Activated naive CD4-positive, alpha-beta T cell treated with Interleukin-2 at 50 U/mL for 16 hours (primary cell): ENCODE measurements around the gene ERI3.

Source experiments
- DNase-seq: peaks from one replicate; pipeline ENCODE4 v3.0.0-alpha.2; 2020

Gene ERI3

GRCh38 chr1:44348061-44348485, 7.0 kb downstream of the ERI3 start:
- DNase-seq = no peak

GRCh38 chr1:44347280-44347679, 7.8 kb downstream of the ERI3 start:
- DNase-seq = no peak

- no peak for DNase-seq
These were observed 8.2 kb downstream of the ERI3 start for GRCh38 chr1:44346878-44347277.

GRCh38 chr1:44346184-44346583, 8.9 kb downstream of the ERI3 start:
- DNase-seq = no peak

GRCh38 chr1:44345187-44345775, 9.8 kb downstream of the ERI3 start:
- DNase-seq = no peak

GRCh38 chr1:44339731-44340130, 15.3 kb downstream of the ERI3 start:
- no peak for DNase-seq

- no peak for DNase-seq
These were observed 16.9 kb downstream of the ERI3 start for GRCh38 chr1:44338136-44338535.

- no peak for DNase-seq
These were observed 18.4 kb downstream of the ERI3 start for GRCh38 chr1:44336668-44337067.

- no peak for DNase-seq
These were observed 20.1 kb downstream of the ERI3 start for GRCh38 chr1:44334968-44335367.

- no peak for DNase-seq
These were observed 21.7 kb downstream of the ERI3 start for GRCh38 chr1:44333376-44333775.

GRCh38 chr1:44332505-44332904, 22.6 kb downstream of the ERI3 start:
- DNase-seq = no peak

GRCh38 chr1:44330935-44331334, 24.1 kb downstream of the ERI3 start:
- DNase-seq = no peak

- no peak for DNase-seq
These were observed 26.2 kb downstream of the ERI3 start for GRCh38 chr1:44328671-44329416.

- DNase-seq = no peak
These were observed 27.2 kb downstream of the ERI3 start for GRCh38 chr1:44327679-44328491.

- DNase-seq = no peak
These were observed 28.1 kb downstream of the ERI3 start for GRCh38 chr1:44326821-44327465.

- DNase-seq = no peak
These were observed 28.9 kb downstream of the ERI3 start for GRCh38 chr1:44326024-44326701.

- DNase-seq = no peak
These were observed 31.1 kb downstream of the ERI3 start for GRCh38 chr1:44323947-44324346.

GRCh38 chr1:44322367-44322766, 32.7 kb downstream of the ERI3 start:
- DNase-seq = no peak

- no peak for DNase-seq
These were observed 33.6 kb downstream of the ERI3 start for GRCh38 chr1:44321466-44321865.

- DNase-seq = peak; percentile 39
These were observed 36.7 kb downstream of the ERI3 start for GRCh38 chr1:44318097-44319088.

- DNase-seq = no peak
These were observed 38.8 kb downstream of the ERI3 start for GRCh38 chr1:44316231-44316759.
